HG03460 (cell line): ENCODE results near the gene KCNQ4.

Experiments used
- ATAC-seq: cut with Tn5 transposase; IDR thresholded peaks from one replicate; pipeline ENCODE4 v1.9.1; 2021; ENCODE audit not compliant: unreplicated experiment

The KCNQ4 gene

DNA sequence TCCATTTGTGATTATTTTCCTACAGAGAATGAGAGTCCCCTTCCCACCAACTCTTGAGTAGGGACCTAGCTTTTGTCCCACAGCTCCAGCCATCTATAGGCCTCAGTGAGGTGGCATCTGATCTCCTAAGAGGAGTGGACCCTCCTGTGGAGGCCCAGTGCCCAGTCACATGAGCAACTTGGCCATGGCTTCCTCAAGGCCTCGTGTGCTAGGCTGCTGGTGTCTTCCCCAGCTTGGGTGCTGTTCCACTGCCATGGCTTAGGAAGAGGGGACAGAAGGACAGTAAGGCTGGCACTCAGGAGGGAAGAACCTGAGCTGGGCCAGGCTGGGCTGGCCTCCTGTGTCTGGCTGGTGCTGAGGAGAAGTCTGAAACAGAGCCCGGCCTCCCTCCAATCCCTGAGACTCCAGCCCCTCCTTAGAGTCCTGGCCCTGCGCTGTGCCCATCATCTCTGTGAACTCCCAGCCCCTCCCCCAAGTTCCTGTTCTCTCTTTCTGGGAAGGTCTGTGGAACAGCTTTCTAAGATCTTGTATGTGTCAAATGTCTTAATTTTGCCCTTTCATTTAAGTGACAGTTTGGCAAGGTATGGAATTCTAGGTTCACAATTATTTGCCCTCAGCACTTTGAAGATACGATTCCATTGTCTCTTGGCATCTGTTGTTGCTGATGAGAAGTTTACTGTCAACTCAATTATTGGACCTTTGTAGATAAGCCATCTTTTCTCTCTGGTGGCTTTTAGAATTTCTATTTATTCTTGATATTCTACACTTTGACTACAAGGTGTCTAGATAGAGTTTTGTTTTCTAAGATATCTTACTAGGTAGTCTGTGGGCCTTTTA, 7.1 kb upstream of the KCNQ4 start:
- ATAC-seq = no peak

DNA sequence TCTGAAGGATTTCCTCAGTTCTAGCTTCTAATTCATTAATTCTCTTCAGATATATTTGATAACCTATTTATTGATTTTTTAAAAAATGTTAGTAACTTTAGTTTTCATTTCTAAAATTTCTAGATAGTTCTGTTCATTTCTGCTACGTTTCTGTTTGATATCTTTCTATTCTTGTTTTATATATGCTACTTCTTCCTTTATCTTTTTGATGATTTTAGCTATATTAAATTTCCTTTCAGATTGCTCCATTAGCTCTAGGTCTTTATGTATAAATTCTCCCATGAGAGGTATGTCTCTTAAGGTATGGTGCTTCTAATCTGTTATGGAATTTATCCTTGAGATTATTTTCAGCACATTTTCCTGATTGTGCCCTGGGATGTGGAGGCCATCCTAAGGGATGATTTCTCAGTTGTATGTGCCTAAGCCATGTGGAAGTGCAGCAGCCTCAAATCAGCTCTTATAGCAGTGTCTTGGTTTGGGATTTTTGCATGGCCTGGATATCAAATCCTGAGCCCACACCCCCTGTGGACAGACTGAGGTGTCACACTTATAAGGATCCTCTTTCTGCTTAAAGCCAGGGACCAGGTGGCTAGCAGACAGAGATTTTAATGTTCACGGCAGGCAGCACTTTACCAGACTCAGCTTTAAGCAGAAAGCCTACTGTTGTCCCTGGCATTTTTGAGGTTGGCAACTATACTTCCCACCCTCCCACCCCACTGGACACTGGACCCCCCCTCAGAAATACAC, 6.2 kb upstream of the KCNQ4 start:
- no peak for ATAC-seq

DNA sequence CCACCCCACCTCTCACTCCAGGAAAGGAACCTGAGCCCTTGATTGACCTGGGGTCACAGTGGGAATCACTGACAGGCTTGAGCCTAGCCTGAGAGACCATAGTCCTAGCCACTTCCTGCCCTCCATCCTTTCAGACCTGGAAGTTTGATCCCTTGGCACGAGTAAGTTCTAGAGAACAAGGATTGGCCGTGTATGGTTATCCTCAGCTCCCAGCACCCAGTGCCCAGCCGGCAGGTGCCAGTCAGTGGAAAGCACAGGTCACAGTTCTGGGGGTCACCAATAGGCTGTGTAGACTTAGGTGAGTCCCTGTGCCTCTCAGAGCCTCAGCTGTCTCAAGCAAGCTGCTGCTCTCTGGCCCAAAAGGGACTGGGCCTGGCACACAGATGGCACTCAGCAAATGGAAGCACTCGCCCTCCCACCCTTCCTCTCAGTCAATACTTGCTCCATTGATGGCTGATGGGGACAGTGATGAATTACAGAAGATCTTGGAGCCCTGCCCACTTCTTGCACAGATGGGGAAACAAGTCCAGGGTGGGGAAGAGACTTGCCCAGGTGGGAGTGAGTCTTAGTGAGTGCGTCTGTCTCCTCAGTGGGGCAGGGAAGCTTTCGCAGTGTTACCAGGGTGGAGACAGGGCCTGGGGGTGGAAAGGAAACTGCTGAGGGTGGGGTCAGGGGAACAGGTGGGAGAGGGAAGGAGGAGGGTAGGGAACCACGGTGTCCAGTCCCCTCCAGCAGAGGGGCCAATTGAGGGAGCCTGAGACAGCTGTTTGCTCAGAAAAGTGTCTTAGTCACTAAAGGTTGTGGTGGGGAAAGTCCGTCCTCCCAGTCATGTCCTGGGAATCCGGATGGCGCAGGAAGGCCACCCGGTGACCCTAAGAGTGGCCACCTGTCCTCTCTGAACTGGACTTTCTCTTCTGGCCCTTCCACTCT, 2.6 kb upstream of the KCNQ4 start:
- ATAC-seq = no peak

DNA sequence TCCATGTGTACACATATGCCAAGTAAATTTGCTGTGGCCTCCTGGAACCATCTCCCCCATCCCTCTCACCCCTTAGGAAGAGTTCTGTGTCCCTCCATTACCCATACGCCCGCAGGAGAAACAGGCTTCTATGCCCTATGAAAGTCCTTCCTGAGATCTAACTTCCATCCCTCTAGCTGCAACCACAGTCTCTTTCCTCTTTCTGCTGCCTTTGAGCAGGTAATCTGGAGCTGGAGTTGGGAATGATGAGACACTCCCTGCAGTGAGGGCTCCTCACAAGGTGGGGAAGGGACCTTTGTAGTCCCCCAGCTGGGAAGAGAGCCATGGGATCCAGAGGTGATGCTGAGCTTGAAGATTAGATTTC, 2.0 kb upstream of the KCNQ4 start:
- no peak for ATAC-seq

DNA sequence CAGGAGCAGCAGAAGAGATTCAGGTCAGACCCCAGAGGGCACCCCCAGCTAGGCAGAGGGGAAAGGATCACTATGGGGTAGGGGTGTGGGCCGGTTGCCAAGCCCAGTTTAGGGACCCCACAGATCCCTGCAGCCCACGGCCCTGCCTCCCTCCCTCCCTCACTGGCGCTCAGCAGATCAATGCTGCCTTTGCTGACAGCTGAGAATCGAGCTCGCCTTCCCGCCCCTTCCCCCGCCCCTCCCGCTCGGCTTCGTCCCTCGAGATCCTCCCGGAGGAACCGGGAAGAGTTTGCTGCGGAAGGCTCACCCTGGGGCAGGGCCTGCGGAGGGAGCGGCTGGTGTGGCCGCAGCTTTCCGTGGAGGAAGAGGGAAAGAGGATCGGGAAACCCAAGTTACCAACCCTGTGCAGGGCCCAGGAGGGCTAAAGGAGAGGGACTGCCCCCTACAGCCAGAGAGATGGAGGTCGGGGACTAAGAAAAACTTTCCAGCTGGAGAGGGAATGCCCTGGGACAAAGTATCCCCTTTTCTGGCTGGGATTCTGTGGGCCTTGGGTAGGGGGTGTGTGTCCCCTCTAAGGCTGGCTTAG, 1.1 kb upstream of the KCNQ4 start:
- ATAC-seq = no peak

DNA sequence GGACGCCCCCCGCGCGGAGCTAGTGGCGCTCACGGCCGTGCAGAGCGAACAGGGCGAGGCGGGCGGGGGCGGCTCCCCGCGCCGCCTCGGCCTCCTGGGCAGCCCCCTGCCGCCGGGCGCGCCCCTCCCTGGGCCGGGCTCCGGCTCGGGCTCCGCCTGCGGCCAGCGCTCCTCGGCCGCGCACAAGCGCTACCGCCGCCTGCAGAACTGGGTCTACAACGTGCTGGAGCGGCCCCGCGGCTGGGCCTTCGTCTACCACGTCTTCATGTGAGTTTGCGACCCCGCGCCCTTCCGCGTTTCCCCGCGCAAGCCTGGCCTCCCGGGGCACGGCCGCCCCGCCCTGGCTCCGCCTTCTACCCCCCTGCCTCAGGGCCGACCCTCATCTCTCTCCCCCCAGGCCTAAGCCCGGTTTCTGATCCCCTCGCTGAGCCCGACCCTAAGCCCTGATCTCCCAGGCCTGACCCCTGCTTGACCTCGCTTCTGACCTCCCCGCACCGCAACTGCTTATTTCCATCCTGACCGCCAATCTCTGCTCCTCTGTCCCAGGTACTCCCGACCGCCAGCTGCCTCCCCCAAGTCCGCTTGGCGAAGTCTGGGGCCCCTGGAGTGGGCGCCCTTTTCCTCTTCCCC, 669 bp downstream of the KCNQ4 start:
- no peak for ATAC-seq

DNA sequence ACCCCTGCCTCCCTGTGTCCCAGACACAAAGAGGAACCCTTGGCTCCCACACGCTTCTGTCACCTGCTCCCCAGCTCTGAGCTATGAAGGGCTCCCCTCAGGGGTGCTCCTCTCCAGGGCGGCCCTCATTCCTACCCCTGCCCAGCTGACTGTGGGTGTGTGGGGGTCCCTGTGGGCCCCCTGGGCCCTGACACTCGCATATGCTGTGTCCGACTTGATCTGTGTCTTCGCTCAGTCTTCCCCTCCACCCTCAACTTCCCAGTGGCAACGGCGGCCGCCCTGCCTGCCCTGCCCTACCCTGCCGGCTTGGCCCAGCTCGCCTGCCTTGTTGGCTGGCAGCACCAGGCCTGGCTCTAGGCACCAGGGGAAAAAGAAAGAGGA, 1.2 kb downstream of the KCNQ4 start:
- ATAC-seq = no peak

DNA sequence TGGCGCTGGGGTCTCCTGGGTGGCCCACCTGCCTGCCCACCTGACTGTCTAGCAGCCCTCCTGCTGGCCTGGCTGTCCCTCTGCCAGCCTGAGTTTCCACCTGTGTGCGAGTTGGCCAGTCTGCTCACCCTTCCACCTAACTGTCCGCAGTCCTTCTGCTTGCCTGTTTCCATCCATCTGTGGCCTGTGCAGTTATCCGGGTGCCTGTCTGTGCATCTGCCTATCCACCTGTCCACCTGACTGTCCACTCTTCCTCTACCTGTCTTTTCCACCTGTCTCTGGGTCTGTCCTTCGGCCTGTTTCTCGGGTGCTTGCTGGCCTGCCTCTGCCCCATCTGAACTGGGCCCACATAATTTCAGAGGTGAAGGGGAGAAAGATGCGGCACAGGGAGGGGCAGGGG, 1.9 kb downstream of the KCNQ4 start:
- no peak for ATAC-seq

DNA sequence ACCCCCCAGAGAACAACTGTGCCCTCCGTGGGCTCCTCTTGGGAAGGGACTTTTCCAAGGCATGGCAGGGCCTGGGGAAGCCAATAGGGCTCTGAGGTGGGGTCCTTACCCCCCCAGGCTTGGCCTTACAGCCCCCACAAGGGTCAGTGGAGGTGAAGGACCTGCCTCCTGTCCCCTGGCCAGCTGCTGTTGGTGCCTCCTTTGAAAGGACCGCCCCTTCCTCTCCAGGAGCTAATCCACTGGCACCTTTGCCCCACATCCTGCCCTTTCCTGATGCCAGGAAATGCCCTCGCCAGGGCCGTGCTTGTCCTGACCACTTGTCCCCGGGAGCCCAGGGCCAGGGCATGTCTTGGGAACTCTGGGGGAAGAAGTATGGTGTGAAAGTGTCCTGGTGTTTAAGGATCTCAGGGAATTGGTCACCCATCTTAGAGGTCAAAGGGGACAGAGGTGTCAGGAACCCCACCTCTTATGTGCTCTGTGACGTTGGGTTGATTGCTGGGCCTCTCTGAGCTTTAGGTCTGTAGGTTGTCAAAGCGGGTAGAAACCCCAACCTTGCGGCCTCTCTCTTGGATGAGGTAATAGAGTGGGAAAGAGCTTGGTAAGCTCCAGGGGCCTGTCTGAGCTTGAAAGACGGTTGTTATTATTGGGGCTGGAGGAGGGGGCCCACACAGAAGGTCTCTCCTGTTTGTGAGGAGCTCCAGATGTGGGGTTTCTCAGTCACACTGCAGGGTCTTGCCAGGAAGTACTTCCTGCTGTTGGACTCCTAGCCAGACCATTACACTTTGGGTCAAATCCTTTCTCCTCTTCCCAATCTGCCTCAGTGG, 2.8 kb downstream of the KCNQ4 start:
- ATAC-seq = no peak

DNA sequence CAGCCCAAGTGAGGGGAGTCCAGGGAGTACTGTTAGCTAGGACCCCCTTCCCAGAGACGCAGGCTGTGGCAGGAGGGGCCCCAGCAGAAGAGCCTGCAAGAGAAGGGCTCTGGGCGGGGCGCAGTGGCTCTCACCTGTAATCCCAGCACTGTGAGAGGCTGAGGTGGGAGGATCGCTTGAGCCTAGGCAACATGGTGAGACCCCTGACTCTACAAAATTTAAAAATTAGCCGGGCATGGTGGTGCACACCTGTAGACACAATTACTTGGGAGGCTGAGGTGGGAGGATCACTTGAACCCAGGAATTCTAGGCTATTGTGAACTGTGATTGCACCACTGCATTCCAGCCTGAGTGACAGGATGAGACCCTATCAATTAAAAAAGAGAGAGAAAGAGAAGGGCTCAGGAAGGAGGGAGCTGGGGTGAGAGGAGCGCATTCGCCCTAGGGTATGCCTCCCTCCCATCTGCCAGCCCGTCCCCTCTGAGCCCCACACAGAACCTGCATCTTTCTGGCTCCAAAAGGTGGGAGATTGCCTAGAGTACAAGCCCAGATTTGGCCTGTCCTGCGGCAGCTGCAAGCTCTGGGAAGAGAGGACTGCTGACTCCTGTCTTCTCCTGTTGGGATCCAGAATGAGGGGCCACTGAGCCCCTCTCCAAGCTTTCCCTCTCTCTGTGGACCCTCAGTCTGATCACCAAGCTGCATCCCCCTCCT, 3.6 kb downstream of the KCNQ4 start:
- ATAC-seq = no peak

DNA sequence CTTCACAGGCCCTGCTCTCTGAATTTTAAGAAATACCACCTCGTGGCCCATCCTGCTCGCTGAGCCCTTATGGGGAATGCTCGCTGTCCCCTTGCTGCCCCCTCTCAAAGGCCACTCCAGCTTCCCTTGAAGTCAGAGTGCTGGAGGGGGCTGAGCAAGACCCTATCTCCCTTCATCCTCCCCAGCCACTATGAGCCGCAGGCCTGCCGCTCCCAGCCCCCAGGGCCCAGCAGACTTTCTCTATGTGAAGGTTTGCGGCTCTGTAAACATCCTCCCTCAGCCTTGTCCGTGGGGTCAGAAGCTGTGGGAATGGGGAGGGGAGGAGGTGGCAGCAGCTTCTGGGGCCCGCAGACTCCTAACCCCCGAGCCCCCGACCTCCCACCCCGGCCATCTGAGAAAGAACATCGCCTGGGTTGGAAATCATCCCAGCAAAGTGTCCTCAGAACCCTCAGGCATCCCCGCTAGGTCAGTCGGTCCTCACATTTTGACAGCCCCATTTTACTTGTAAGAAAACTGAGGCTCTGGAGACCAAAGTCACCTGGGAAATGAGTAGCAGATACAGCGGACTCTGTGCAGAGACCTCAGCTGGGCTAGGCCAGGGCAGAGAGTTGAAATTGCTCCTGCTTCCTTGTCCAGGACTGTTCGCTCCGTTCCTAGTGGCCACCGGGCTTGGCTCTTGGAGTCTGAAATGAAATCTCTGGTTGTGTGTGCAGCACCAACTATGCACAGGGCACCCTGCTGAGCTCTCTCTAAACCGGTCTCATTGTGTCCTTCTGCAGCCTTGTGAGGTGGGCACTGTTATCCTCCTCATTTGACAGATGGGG, 4.4 kb downstream of the KCNQ4 start:
- ATAC-seq = no peak

DNA sequence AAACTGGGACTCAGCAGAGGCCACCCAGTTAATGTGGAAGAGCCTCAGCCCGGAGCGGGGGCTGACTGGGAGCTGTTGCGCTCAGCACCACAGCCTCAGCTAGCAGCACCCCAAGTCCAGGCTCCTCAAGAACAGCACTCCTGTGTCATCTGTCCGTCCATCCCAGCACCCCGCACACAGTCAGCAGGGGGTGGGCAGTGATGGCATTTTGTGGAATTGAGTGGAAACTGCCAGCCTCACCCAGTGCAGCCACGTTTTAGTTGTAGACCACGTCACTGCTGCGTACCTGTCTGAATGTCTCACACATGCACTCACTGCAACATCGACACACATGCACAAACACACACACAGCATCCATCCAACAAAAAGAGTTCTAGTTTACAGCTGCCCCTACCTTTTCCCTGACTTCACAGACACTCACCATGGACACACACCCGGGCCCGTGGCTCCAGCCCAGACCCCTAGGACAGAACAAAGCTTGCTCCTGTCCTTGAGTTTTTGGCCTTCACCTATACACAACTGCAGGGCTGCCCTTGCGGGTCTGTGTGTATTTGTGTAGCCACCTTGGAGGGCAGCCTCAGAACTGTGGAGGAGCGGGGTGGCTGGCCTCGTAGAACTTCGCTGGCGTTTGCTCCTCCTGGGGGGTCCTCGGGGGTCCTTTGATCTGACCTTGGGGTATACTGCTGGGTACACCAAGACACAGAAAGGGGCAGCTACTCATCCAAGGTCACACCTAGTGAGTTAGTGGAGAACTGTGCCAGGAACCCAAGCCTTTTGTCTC, 5.2 kb downstream of the KCNQ4 start:
- ATAC-seq = no peak

DNA sequence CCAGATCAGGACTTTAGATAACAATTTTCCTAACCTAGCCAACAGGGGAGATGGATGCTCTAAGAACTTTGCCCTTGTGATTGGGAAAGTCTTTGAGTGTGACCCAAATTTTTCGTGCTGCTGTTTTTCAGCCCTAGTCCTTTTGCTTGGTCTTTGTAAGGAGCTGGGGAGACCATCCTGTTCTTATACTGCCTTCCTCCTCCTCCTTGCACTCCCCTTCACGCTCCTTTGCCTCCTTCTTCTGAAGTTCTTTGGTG, 5.7 kb downstream of the KCNQ4 start:
- ATAC-seq = no peak

DNA sequence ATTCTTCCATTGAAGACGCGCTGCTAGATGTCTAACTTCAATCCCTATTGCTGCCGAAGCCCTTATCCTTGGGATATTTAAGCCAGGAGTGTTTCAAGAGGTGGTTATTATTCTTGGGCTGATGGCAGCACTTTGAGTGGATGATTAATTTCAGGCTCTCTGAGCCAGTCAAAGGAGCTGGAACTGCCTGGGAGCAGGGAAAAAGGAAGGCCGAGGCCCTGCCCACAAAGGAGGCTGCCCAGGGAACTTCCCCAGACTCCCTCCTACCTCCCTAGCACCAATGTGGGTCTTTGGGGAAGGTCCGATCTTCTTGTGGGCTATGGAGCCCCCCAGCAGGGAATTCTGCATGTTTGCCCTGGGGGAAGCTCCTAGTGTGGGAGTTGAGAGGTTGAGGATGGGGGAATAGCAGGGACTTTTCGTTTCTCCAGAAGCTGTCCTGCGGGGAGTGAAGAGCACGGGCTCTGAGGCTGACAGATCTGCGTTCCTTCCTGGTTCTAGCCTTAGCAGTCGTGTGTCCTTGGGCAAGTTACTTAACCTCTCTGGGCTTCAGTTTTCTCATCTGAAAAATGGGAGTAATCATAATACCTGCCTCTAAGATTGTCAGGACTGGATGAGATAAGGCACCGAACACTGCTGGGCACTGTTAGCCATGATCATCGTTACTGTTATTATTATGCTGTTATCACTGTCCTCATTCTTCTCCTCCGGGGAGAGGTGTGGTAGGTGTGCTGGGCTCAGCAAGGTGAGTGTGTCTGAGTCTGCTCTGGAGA, 6.3 kb downstream of the KCNQ4 start:
- ATAC-seq = no peak

DNA sequence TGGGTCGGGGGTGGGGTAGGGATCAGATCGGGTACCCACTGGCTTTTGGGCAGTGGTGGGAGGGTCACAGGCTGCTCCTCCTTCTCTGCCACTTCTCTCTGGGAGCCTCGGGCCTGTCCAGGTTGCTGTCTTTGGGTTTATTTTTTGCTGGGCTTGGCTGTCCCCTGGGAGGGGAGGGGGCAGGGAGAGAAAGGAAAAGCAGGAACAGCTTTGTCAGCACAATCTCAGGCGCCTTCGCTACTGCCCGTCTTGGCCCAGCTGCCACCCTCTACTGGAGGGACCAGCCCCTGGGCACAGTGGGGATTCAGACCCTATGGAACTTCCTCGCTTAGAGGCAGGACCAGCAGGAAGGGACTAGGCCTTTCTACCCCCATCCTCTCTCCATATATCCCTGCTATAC, 8.4 kb downstream of the KCNQ4 start:
- no peak for ATAC-seq

DNA sequence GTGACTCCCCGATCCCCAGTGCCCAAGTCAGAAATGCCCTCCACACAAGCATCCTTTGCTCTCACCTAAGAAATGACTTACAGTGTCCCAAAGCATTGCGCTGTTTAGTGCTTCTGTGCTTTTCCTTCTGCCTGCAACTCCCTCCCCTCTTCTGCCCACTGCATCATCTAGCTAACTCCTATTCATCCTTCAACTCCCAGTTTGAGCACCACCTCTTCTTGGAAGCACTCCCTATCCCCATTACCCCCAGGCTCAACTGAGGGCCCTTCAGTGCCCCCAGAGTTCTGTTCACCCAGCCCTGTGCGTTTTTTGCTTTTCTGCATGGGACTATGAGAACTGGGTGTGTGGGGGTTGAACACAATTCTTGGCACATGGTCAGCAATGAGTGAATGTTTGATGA, 10.0 kb downstream of the KCNQ4 start:
- ATAC-seq = no peak

DNA sequence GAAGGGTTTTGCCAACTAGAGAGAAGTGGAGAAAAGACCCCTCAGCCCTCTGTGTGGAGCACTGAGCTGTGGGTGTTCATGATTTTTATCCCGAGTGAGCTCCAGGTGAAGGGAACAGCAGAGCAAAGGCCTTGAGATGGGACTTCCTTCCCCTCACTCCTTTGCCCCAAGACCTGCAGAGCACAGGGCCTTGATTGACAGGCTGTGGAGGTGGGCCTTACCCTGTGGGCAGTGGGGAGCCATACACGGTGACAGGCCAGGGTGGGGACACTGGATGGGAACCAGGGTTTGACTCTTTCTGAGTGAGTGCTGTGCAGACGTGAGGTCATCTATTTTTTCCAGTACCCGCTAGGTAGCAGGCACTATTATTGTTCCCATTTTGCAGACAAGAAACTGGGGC, 10.5 kb downstream of the KCNQ4 start:
- no peak for ATAC-seq
